ENCODE results near the gene ACOT7. TPM values are rescaled to one million over a fixed set of nuclear protein-coding genes. Genes with fewer than 3 reads are reported as not detected.
A peak's percentile ranks its signal among the peaks of the same experiment; 100 is the strongest.
"Not testable (repeated sequence)": the region's sequence is repeated elsewhere in the genome, so short reads cannot be mapped to it uniquely, and the experiment has no call there.

Gene ACOT7
- total and polyA plus RNA-seq, 2 donors from 2014 or later: 23.0 to 135 TPM

DNA sequence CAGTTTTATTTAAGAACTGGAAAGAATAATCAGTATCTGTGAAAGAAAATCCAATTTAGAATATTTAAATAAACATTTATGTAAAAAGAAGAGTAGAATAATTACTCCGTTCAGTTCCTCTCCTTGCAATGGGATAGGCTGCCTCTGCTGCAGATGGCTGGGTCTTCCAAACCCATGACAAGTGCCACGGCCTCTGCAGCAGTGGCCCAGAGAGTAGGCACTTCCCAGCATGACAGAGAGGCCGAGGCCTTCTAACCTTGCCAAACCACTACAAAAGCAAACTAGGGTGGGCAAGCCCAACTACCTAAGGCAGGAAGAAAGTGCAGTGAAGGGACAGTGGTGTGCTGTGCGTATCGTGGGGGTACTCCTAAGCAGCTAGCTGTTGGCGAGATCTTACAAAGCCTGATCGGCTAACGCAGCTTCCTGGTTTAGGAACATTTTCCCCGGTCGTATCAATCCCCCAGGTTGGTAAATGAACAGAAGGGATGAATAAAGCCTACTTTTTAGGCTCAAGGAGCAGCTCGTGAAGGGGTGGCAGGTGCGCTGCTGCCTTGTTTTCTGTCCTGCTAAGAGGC, 172.3 kb downstream of the ACOT7 start:
- TF ChIP-seq, protein P1, sequence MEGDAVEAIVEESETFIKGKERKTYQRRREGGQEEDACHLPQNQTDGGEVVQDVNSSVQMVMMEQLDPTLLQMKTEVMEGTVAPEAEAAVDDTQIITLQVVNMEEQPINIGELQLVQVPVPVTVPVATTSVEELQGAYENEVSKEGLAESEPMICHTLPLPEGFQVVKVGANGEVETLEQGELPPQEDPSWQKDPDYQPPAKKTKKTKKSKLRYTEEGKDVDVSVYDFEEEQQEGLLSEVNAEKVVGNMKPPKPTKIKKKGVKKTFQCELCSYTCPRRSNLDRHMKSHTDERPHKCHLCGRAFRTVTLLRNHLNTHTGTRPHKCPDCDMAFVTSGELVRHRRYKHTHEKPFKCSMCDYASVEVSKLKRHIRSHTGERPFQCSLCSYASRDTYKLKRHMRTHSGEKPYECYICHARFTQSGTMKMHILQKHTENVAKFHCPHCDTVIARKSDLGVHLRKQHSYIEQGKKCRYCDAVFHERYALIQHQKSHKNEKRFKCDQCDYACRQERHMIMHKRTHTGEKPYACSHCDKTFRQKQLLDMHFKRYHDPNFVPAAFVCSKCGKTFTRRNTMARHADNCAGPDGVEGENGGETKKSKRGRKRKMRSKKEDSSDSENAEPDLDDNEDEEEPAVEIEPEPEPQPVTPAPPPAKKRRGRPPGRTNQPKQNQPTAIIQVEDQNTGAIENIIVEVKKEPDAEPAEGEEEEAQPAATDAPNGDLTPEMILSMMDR (IDR thresholded peaks at IDR 0.05; ENCODE audit: borderline replicate concordance, extremely low read depth, insufficient read depth): no peak
- intact Hi-C loops (cut with DNase I): no loop called here
- Histone ChIP-seq H3K36me3 (ENCODE audit: control insufficient read depth in 2 of 3, insufficient read depth in 3 of 3, low read length in 3 of 3) (peaks cover 0 to 18% (median 17%) of the 10 kb centered on the region in 3 donors), H3K27me3 (ENCODE audit: control insufficient read depth, insufficient read depth, low read length) (no peaks in the 10 kb centered on the region), H3K4me3 (ENCODE audit: low read length in 3 of 3) (no peak overlapping the region), H3K4me1 (ENCODE audit: control insufficient read depth in 2 of 3, insufficient read depth in 2 of 3, low read depth in 1 of 3, low read length in 3 of 3) (peaks cover 0 to 24% (median 6%) of the 10 kb centered on the region in 3 donors), H3K27ac (ENCODE audit: low read depth in 2 of 2, low read length in 2 of 2) (no peak overlapping the region), H3K9ac (ENCODE audit: low read length in 3 of 3) (no peak overlapping the region), H3K9me3 (ENCODE audit: control insufficient read depth in 2 of 3, insufficient read depth in 1 of 3, low read length in 3 of 3) (no peaks in the 10 kb centered on the region)
- peak in 1 of 5 donors; percentile 12 for DNase-seq
- no peak for FAIRE-seq

GRCh38 chr1:6220236-6220635, 173.3 kb downstream of the ACOT7 start:
- no peaks in the 10 kb centered on the region for H3K9me3 ChIP-seq (ENCODE audit: control insufficient read depth in 2 of 3, insufficient read depth in 1 of 3, low read length in 3 of 3)
- no peak overlapping the region for H3K4me3 ChIP-seq (ENCODE audit: low read length in 3 of 3)
- TF ChIP-seq, protein P1 (IDR thresholded peaks at IDR 0.05; ENCODE audit: borderline replicate concordance, extremely low read depth, insufficient read depth): no peak
- H3K27ac ChIP-seq (ENCODE audit: low read depth in 2 of 2, low read length in 2 of 2): no peak overlapping the region
- DNase-seq (peak in 1 of 5 donors; percentile 30), FAIRE-seq (no peak)
- no peak overlapping the region for H3K9ac ChIP-seq (ENCODE audit: low read length in 3 of 3)
- H3K27me3 ChIP-seq (ENCODE audit: control insufficient read depth, insufficient read depth, low read length): no peaks in the 10 kb centered on the region
- peaks cover 0 to 20% (median 6%) of the 10 kb centered on the region in 3 donors for H3K4me1 ChIP-seq (ENCODE audit: control insufficient read depth in 2 of 3, insufficient read depth in 2 of 3, low read depth in 1 of 3, low read length in 3 of 3)
- intact Hi-C loops (cut with DNase I): no loop called here
- H3K36me3 ChIP-seq (ENCODE audit: control insufficient read depth in 2 of 3, insufficient read depth in 3 of 3, low read length in 3 of 3): peaks cover 0 to 18% (median 16%) of the 10 kb centered on the region in 3 donors

GRCh38 chr1:6219641-6220040, 173.9 kb downstream of the ACOT7 start:
- intact Hi-C loops (cut with DNase I); H3K9me3 ChIP-seq (ENCODE audit: control insufficient read depth in 2 of 3, insufficient read depth in 1 of 3, low read length in 3 of 3); H3K27ac ChIP-seq (ENCODE audit: low read depth in 2 of 2, low read length in 2 of 2); H3K9ac ChIP-seq (ENCODE audit: low read length in 3 of 3); H3K4me3 ChIP-seq (ENCODE audit: low read length in 3 of 3); H3K27me3 ChIP-seq (ENCODE audit: control insufficient read depth, insufficient read depth, low read length); FAIRE-seq: not testable (repeated sequence)
- peak in 1 of 5 donors; percentile 29 for DNase-seq
- Histone ChIP-seq H3K4me1 (ENCODE audit: control insufficient read depth in 2 of 3, insufficient read depth in 2 of 3, low read depth in 1 of 3, low read length in 3 of 3) (peaks cover 0 to 14% (median 6%) of the 10 kb centered on the region in 3 donors), H3K36me3 (ENCODE audit: control insufficient read depth in 2 of 3, insufficient read depth in 3 of 3, low read length in 3 of 3) (peaks cover 0 to 15% (median 13%) of the 10 kb centered on the region in 3 donors)

DNA sequence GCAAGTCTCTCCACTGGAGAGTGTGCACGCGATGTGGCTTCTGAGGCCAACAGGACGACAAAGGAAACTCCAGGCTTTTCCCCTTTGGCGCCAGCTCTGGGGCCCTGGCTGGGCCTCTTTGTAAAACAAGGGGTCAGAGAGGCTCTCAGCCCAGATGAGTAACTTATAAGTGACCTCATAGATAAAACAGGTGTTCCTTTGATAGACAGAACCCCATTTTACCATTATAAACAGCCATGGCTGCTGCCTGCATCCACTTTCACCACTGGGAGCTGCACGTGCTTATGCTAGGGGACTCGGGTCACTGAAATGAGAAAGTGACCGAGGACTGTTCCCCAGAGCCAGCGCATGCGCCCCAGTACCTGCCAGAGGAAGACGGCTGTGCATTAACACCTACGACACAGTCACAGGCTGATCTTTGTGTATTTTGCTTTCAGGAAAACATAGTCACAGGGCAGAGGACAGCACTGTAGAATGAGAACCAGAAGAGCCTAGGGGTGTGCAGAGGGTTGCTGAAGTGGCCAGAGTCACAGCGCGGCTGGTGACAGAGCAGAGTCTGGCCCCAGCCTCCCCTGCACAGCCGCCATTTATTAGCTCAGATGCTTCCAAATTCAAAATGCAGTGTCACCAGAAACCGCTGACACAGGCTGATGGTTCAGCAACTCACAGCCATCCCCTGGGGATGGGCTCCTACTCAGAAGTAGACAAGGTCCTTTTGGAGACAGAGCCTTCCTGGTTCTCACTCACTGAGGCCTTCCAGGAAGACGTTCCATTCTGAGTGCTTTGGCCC, 175.0 kb downstream of the ACOT7 start:
- intact Hi-C loops (cut with DNase I): no loop called here
- H3K9me3 ChIP-seq (ENCODE audit: control insufficient read depth in 2 of 3, insufficient read depth in 1 of 3, low read length in 3 of 3): no peaks in the 10 kb centered on the region
- TF ChIP-seq, protein P1 (IDR thresholded peaks at IDR 0.05; ENCODE audit: borderline replicate concordance, extremely low read depth, insufficient read depth): no peak
- H3K4me3 ChIP-seq (ENCODE audit: low read length in 3 of 3): no peak overlapping the region
- no peak overlapping the region for H3K27ac ChIP-seq (ENCODE audit: low read depth in 2 of 2, low read length in 2 of 2)
- H3K9ac ChIP-seq (ENCODE audit: low read length in 3 of 3): no peak overlapping the region
- FAIRE-seq: no peak
- DNase-seq: peak in 1 of 5 donors; percentile 43
- peaks cover 0 to 6% (median 2%) of the 10 kb centered on the region in 3 donors for H3K36me3 ChIP-seq (ENCODE audit: control insufficient read depth in 2 of 3, insufficient read depth in 3 of 3, low read length in 3 of 3)
- no peaks in the 10 kb centered on the region for H3K27me3 ChIP-seq (ENCODE audit: control insufficient read depth, insufficient read depth, low read length)
- peaks cover 0 to 7% (median 4%) of the 10 kb centered on the region in 3 donors for H3K4me1 ChIP-seq (ENCODE audit: control insufficient read depth in 2 of 3, insufficient read depth in 2 of 3, low read depth in 1 of 3, low read length in 3 of 3)

Data from kidney (tissue), 14 donors.